HG03095 (cell line): ENCODE measurements around the gene NBAS.
"Not testable (repeated sequence)": the region's sequence is repeated elsewhere in the genome, so short reads cannot be mapped to it uniquely, and the experiment has no call there.

ENCODE experiments used
- ATAC-seq: cut with Tn5 transposase; IDR thresholded peaks from one replicate; pipeline ENCODE4 v1.9.1; 2021; ENCODE audit warnings: moderate library complexity; ENCODE audit not compliant: unreplicated experiment

Gene NBAS

DNA sequence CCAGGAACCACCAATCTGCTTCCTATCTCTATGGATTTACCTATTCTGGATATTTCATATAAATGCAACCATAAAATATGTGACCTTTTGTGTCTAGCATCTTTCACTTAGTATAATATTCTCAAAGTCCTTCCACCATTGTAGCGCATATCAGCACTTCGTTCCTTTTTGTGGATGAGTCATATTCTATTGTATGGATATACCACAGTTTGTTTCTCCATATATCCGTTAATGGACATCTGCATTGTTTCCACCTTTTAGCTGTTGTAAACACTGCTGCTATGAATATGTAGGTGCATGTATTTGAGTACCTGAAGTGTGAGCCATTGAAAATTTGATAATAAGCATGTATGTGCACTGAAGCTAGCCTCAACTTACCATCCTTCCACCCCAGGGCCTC, 80.1 kb downstream of the NBAS start:
- no peak for ATAC-seq

GRCh38 chr2:15480552-15480951, 80.6 kb downstream of the NBAS start:
- no peak for ATAC-seq

- ATAC-seq: no peak
These were observed 88.3 kb downstream of the NBAS start for GRCh38 chr2:15472876-15473275.

- no peak for ATAC-seq
These were observed 89.0 kb downstream of the NBAS start for GRCh38 chr2:15472133-15472532.

DNA sequence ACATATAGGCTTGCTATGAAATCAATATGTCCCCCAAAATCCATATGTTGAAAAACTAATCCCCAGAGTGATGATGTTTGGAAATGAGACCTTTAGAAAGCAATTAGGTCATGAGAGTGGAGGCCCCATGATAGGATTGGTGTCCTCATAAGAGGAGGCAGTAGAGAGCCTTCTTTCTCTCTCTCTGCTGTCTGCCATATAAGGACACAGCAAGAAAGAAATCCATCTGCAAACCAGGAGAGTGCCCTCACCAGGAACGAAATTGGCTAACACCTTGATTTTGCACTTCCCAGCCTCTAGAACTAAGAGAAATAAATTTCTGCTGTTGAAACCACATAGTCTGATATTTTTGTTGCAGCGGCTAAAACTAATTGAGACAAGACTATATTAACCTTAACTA, 89.5 kb downstream of the NBAS start:
- no peak for ATAC-seq

DNA sequence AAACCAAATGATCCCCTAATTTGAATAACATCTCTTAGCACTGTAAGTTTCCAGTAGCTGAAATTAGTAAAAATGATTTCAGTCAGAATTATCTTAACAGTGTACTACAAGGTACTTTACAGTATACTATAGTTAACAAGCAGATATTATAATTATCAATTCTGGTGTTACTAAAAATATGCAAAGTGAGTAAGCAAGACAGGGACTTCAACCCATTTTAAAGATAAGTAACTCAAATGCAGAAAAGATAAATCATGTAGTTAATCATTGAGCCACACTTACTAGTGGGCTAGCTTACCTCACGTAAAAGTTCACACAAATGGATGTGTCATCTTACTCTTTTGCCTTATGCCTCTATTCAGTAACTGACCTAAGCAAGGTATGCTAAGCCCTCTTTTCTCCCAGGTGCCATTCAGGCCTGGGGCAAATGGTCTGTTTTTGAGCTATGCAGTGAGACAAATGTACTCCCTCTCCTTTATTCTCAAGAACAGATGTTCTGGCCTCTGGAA, 101.0 kb downstream of the NBAS start:
- ATAC-seq: no peak

DNA sequence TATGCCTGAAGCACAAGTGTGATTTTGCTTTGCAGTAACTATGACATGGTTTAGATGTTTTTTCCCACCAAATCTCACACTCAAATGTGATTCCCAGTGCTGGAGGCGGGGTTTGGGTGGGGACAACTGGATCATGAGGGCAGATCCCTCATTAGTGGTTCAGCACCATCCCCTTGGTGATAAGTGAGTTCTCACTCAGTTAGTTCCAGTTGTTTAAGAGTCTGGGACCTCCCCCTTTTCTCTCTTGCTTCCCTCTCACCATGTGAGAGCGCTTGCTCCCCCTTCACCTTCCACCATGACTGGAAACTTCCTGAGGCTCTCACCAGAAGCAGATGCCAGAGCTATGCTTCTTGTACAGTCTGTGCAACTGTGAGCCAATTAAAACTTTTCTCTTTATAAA, 102.9 kb downstream of the NBAS start:
- ATAC-seq: no peak

DNA sequence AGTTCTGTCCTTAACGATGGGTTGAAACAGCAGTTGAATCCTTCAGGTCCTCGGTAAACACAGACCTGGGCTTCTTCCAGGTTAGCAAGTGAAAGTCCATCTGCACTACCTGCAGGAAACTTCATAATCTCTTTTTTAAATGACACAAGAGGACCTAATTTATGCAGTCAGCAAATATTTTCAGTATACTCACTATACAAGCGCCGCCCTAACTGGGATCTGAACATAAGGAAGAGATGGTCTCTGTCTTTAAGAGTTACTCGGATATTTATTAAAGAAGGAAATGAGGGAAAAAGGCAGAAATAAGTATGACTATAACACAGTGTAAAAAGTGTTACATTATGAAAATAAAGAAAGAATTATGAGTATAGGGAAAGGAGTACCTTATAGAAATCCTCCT, 103.3 kb downstream of the NBAS start:
- no peak for ATAC-seq

GRCh38 chr2:15456352-15456751, 104.8 kb downstream of the NBAS start:
- no peak for ATAC-seq

GRCh38 chr2:15450808-15451207, 110.3 kb downstream of the NBAS start:
- no peak for ATAC-seq

DNA sequence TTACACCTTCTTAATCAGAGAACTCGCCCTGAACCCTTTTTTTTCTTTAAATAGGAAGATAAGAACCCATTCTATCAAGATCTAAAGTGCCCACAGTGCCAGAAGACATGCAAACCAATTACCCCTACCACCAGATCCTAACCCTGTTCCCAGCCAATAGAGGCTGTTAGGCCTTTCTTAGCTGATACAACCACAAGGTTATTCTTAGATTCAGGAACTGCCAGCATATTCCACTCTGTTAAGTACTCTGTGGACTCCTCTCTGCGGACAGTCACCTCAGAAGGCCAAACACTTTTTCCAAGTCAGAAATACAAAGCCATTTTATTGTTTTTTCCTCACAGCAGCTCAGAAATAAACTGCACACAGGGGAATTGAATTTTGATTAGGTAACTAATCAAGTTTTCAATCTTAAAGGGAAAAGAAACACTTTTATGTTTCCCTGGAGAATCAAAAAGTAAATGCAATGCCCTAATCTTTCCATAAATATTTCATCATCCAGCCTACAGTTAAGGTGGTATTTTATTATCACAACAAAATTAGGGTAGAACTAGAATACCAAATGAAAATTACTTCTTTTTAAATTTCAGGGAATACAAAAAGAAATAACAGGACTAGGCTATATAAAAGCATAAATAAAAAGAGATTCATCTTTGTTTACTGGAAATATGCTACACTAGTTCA, 111.4 kb downstream of the NBAS start:
- no peak for ATAC-seq

- ATAC-seq: no peak
These were observed 112.8 kb downstream of the NBAS start for GRCh38 chr2:15448250-15448839.

DNA sequence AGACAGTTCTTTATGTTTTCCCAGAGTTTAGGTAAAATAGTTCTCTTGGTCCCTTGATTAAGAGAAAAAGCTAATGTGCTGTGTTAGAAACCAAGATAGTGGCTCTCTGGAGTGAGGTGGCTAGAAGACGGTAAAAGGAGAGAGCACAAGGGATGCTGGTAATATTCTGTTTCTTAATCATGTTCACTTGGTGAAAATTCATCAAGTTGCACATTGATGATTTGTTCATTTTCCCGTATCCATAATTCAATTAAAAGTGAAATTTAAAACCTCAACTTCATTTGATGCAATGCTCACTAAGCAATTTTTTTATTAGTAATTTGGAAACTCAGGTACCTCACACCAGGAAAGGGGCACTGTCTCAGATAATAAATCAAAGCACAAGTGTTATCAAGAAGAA, 113.8 kb downstream of the NBAS start:
- no peak for ATAC-seq

DNA sequence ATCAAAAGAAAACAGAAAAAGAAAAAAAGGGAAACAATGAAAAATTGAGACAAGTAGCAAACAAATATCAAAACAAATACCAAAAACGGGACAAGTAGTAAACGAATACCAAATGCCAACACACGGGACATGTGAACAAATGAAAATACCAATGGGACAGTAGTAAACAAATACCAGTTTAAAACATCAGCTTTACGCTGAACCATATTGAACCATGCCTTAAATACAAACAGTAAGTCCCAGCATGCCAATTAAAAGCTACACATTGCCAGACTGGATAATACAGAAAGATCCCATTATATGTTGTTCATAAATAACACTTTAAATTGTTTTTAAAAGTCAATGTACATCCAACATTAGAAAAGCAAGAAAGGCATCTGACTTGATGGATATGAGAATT, 114.2 kb downstream of the NBAS start:
- ATAC-seq: no peak

DNA sequence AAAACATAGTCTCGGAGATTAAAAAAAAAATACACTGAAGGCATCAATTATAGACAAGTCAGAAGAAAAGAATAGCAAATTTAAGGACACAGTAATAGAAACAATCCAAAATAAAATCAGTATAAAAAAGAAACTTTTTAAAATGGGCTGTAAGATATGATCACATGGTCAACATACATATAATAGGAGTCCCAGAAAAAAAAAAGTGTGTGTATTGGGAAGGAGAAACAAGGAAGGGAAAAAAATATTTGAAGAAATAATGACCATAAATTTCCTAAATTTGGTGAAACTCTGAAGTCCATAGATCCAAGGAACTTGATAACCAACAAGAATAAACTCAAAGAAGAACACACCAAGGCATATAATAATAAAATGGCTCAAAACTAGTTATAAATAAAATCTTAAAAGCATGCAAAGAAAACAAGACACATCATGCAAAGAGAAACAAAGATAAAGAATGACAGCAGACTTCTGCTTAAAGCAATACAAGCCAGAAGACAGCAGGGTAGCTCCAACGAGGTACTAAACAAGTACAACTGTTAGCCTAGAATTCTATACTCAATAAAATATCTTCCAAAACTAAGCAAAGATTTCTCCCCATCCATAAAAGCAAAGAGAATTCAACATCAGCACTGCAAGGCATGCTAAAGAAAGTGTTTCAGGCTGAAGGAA, 115.1 kb downstream of the NBAS start:
- no peak for ATAC-seq

- ATAC-seq: not testable (repeated sequence)
These were observed 121.2 kb downstream of the NBAS start for GRCh38 chr2:15439768-15440524.

DNA sequence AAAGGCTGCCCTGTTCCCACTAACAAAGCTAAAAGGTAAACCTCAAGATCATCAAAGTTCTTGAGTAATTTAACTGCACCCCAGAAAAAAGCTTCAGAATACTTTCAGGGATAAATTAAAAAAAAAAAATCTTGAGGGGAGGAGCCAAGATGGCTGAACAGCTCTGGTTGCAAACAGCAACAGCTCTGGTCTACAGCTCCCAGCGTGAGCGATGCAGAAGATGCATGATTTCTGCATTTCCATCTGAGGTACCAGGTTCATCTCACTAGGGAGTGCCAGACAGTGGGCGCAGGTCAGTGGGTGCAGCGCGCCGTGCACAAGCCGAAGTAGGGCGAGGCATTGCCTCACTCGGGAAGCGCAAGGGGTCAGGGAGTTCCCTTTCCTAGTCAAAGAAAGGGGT, 121.8 kb downstream of the NBAS start:
- ATAC-seq: not testable (repeated sequence)

DNA sequence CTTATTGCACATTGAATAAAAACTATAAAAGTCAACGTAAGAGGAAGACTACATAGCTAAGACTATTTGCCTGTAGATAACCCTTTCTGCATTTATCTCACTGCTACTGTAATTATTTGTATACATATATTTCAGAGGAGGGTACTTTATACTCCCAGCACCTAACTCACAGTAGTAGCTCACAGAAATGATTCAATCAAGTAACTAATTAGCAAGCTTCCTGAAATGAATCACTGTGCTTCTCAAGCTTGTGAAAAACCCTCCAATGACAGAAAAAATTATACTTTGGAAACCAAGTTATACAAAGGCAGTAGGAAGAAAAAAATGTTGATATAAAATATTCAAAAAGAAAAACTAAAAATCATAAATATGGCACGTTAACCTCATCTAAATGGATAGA, 124.9 kb downstream of the NBAS start:
- ATAC-seq: no peak

- ATAC-seq: no peak
These were observed 125.7 kb downstream of the NBAS start for GRCh38 chr2:15435474-15435873.

- ATAC-seq: no peak
These were observed 128.4 kb downstream of the NBAS start for GRCh38 chr2:15432642-15433256.

GRCh38 chr2:15429032-15429431, 132.1 kb downstream of the NBAS start:
- no peak for ATAC-seq
